Thoracic aorta endothelial cell (primary cell): Measurements from ENCODE around the gene TMX3. TPM values are rescaled to one million over a fixed set of nuclear protein-coding genes. Genes with fewer than 3 reads are reported as not detected.

Source experiments
- total RNA-seq: library from RNA; depleted of rRNA; stranded (reverse); fragments of >200 nt; gene quantifications from 2 replicates; pipeline ENCODE4 v1.2.3, GENCODE V29; 2012

Gene TMX3
- 139 and 141 TPM in 2 replicates for total RNA-seq

DNA sequence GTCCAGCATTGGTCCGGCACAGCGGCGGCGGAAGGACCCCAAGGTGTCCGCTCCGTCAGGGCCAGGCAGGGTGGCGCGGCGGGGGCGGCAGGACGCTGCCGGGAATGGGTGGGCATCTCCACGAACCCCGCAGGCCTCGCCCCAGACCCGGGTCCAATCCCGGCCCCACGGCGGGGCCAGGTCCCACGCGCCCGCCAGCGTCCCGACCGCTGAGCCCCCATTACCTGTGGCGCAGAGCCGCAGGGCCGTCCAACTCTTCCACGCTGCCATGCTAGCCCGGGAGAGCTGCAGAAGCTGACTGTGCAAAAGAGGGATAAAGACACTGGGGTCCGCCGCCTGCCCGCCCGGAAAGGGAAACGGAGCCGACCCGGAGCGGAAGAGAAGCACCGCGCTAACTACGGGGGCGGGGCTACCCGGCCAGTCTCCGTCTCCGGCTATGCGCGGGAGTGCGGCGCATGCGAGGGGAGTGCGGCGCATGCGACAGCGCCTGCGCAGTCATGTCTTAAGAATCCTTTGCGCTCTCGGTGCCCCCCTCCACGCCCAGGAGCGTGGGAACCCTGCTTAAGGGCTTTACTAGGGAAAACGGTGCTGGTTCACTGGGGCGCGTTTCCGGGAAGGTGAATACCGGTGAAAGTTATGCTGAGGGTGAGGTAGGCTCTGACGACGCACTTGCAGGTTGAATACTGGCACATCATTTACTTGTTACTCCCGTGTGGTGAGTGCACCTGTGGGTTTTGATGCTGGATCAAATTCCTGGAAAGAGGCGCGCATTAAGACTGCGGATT, at the start of gene TMX3:
Gene TMX3, minus strand, starts transcription at position 397 of the 785 bp plus-strand sequence. Its CDS starts 127 bp downstream, at position 270.

Other genes with a start within 250 kb of the TMX3 start
- 0.93 and 1.7 TPM in 2 replicates for gene CCDC102B, start 83.0 kb upstream of the TMX3 start, total RNA-seq